Thymus (tissue), 11 donors: ENCODE results near the gene CDHR3. TPM values are rescaled to one million over a fixed set of nuclear protein-coding genes. Genes with fewer than 3 reads are reported as not detected.
"Not testable (repeated sequence)": the region's sequence is repeated elsewhere in the genome, so short reads cannot be mapped to it uniquely, and the experiment has no call there.

Source experiments
- DNase-seq, 9 donors: peaks; one replicate each; pipeline ENCODE4 v3.0.0-alpha.2; 2013; ENCODE audit warnings: low spot score in 9 of 9, low read depth in 6 of 9, missing footprints in 1 of 9
- H3K27ac ChIP-seq, 2 donors: one replicate each; pipeline ENCODE4 v1.5.1; 2013; ENCODE audit warnings: control low read depth in 1 of 2, low read depth in 1 of 2, low read length in 1 of 2, mild to moderate bottlenecking in 1 of 2, moderate library complexity in 1 of 2
- H3K27me3 ChIP-seq, 2 donors: one replicate each; pipeline ENCODE4 v1.5.1; 2013; ENCODE audit warnings: low read length in 1 of 2; ENCODE audit not compliant: control insufficient read depth in 2 of 2, insufficient read depth in 1 of 2
- H3K36me3 ChIP-seq, 2 donors: one replicate each; pipeline ENCODE4 v1.5.1; 2013; ENCODE audit warnings: low read length in 1 of 2, mild to moderate bottlenecking in 1 of 2, moderate library complexity in 1 of 2; ENCODE audit not compliant: control insufficient read depth in 2 of 2, insufficient read depth in 2 of 2
- H3K4me1 ChIP-seq, 2 donors: one replicate each; pipeline ENCODE4 v1.5.1; 2013; ENCODE audit warnings: low read length in 2 of 2; ENCODE audit not compliant: control insufficient read depth in 2 of 2, insufficient read depth in 2 of 2
- H3K4me3 ChIP-seq, 2 donors: one replicate each; pipeline ENCODE4 v1.5.1; 2013; ENCODE audit warnings: low read length in 2 of 2, control low read depth in 1 of 2, mild to moderate bottlenecking in 1 of 2
- H3K9me3 ChIP-seq, 2 donors: one replicate each; pipeline ENCODE4 v1.5.1; 2013; ENCODE audit warnings: low read length in 1 of 2, mild to moderate bottlenecking in 1 of 2; ENCODE audit not compliant: control insufficient read depth in 2 of 2, insufficient read depth in 1 of 2
- WGBS: extraction: QIAGEN DNeasy Blood & Tissue Kit; methylation state at CpG from one replicate; pipeline ENCODE4 v1.1.7; 2013; 5-methylcytosine and 5-hydroxymethylcytosine counted together
- polyA plus RNA-seq: library from polyadenylated mRNA; stranded (reverse); fragments of 200-250 nt; gene quantifications from one replicate; pipeline ENCODE4 v1.2.3, GENCODE V29; 2013
- total RNA-seq: library from RNA; stranded (reverse); fragments of 120-200 nt; gene quantifications from one replicate; pipeline ENCODE4 v1.2.4, GENCODE V29; 2013
- donor health status: healthy.

Gene CDHR3
- total and polyA plus RNA-seq, 2 donors, result 2.2 TPM

GRCh38 chr7:105976868-105977267 lies 13.8 kb downstream of the CDHR3 start:
- Histone ChIP-seq H3K4me1 (peaks cover 0 to 8% of the 10 kb centered on the region in 2 donors), H3K4me3 (no peak overlapping the region), H3K27me3 (no peaks in the 10 kb centered on the region), H3K9me3 (no peaks in the 10 kb centered on the region), H3K36me3 (no peaks in the 10 kb centered on the region), H3K27ac (no peak overlapping the region)
- WGBS, result 96% methylated on average over 4 of the region's 4 CpGs
- no peak for DNase-seq

GRCh38 chr7:105978035-105978434 lies 15.0 kb downstream of the CDHR3 start:
- Histone ChIP-seq H3K4me3 (no peak overlapping the region), H3K36me3 (no peaks in the 10 kb centered on the region), H3K27me3 (no peaks in the 10 kb centered on the region), H3K27ac (no peak overlapping the region), H3K4me1 (no peaks in the 10 kb centered on the region), H3K9me3 (no peaks in the 10 kb centered on the region)
- 100% methylated on average over 3 of the region's 3 CpGs for WGBS
- no peak for DNase-seq

- WGBS, result 95% methylated on average over 2 of the region's 2 CpGs
- Histone ChIP-seq H3K27me3 (no peaks in the 10 kb centered on the region), H3K4me1 (no peaks in the 10 kb centered on the region), H3K4me3 (no peak overlapping the region), H3K36me3 (no peaks in the 10 kb centered on the region), H3K9me3 (no peaks in the 10 kb centered on the region), H3K27ac (no peak overlapping the region)
- DNase-seq, result no peak
Measured at GRCh38 chr7:105978974-105979373, 15.9 kb downstream of the CDHR3 start.

GRCh38 chr7:105979405-105979804 lies 16.3 kb downstream of the CDHR3 start:
- Histone ChIP-seq H3K9me3 (no peaks in the 10 kb centered on the region), H3K36me3 (no peaks in the 10 kb centered on the region), H3K4me3 (no peak overlapping the region), H3K4me1 (no peaks in the 10 kb centered on the region), H3K27me3 (no peaks in the 10 kb centered on the region), H3K27ac (no peak overlapping the region)
- DNase-seq, result no peak
- WGBS, result 97% methylated on average over 2 of the region's 2 CpGs

GRCh38 chr7:105980645-105981396 lies 17.8 kb downstream of the CDHR3 start:
- H3K27ac ChIP-seq, result no peak overlapping the region
- no peak for DNase-seq
- H3K4me1 ChIP-seq, result peaks cover 2% of the 10 kb centered on the region in 2 donors
- no peak overlapping the region for H3K4me3 ChIP-seq
- no peaks in the 10 kb centered on the region for H3K27me3 ChIP-seq
- no peaks in the 10 kb centered on the region for H3K36me3 ChIP-seq
- WGBS, result 90% methylated on average over 3 of the region's 3 CpGs
- H3K9me3 ChIP-seq, result no peaks in the 10 kb centered on the region

GRCh38 chr7:105982388-105982787 lies 19.3 kb downstream of the CDHR3 start:
- Histone ChIP-seq H3K36me3 (no peaks in the 10 kb centered on the region), H3K9me3 (no peaks in the 10 kb centered on the region), H3K4me1 (peaks cover 14 to 18% of the 10 kb centered on the region in 2 donors), H3K27me3 (no peaks in the 10 kb centered on the region), H3K27ac (no peak overlapping the region), H3K4me3 (no peak overlapping the region)
- 81% methylated on average over 2 of the region's 2 CpGs for WGBS
- DNase-seq, result no peak

DNA sequence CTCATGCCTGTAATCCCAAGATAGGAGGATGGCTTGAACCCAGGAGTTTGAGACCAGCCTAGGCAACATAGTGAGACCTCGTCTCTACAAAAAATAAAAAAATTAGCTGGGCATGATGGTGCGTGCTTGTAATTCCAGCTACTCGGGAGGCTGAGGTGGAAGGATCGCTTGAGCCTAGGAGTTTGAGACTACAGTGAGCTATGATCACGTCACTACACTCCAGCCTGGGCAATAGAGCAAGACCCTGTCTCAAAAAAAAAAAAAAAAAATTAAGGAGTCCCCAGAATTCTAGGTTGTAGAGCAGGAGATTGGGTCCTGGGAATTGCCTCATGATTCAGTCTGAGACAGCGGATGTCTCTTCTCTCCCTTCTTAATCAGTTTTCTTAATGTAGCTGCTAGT lies 21.7 kb downstream of the CDHR3 start:
- H3K36me3 ChIP-seq, H3K9me3 ChIP-seq, H3K27me3 ChIP-seq, H3K27ac ChIP-seq, H3K4me3 ChIP-seq, DNase-seq: not testable (repeated sequence)
- peaks cover 16 to 38% of the 10 kb centered on the region in 2 donors for H3K4me1 ChIP-seq
- WGBS, result 95% methylated on average over 6 of the region's 6 CpGs

DNA sequence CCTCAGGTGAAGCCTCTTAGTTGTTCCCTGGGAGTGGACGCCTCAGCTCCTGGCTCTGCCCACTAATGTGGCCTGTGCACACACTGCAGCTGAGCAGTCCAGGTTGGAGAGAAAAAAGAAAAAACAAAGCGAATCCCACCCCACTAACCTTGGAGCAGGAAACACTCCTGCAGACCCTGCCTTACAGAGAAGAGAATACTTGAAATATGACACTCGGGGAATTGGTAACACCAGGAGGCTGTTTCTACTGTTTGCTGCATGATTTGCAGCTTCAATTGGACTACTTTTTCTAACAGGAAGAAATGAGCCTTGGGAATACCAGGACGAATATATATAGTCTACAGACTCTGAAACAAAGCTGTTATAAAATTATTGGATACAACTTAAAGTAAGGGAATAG lies 22.2 kb downstream of the CDHR3 start:
- H3K36me3 ChIP-seq, result no peaks in the 10 kb centered on the region
- H3K4me1 ChIP-seq, result peaks cover 16 to 43% of the 10 kb centered on the region in 2 donors
- DNase-seq, result no peak
- no peaks in the 10 kb centered on the region for H3K9me3 ChIP-seq
- peaks cover 0 to 3% of the 10 kb centered on the region in 2 donors for H3K27me3 ChIP-seq
- WGBS, result 94% methylated on average over 4 of the region's 4 CpGs
- H3K4me3 ChIP-seq, result no peak overlapping the region
- H3K27ac ChIP-seq, result no peak overlapping the region

- Histone ChIP-seq H3K27ac (no peak overlapping the region), H3K36me3 (no peaks in the 10 kb centered on the region), H3K4me3 (no peak overlapping the region), H3K4me1 (peaks cover 16 to 48% of the 10 kb centered on the region in 2 donors), H3K9me3 (no peaks in the 10 kb centered on the region), H3K27me3 (peaks cover 0 to 3% of the 10 kb centered on the region in 2 donors)
- WGBS, result 98% methylated on average over 2 of the region's 2 CpGs
- DNase-seq, result no peak
Measured at GRCh38 chr7:105985672-105986215, 22.7 kb downstream of the CDHR3 start.
